IMR-90 (cell line): ENCODE measurements around the gene COL13A1.

Experiments
- CEBPB ChIP-seq: IDR thresholded peaks from 2 replicates; pipeline ENCODE4 v1.6.1; 2012; ENCODE audit warnings: low read depth, low read length, improper control_type of control experiment
- CHD1 ChIP-seq: IDR thresholded peaks from 2 replicates; pipeline ENCODE4 v1.6.1; 2012; ENCODE audit warnings: low read depth, low read length, improper control_type of control experiment
- MAZ ChIP-seq: IDR thresholded peaks from 2 replicates; pipeline ENCODE4 v1.6.1; 2012; ENCODE audit warnings: low read depth, mild to moderate bottlenecking, low read length, improper control_type of control experiment, moderate library complexity, borderline replicate concordance
- MXI1 ChIP-seq: IDR thresholded peaks from 2 replicates; pipeline ENCODE4 v1.6.1; 2012; ENCODE audit warnings: low read depth, mild to moderate bottlenecking, low read length, moderate library complexity, borderline replicate concordance
- NFE2L2 ChIP-seq: fragments of 150-350 bp; IDR thresholded peaks from 2 replicates; pipeline ENCODE4 v1.6.1; 2016; ENCODE audit warnings: low read depth, mild to moderate bottlenecking, low read length
- POLR2A ChIP-seq: IDR thresholded peaks from 2 replicates; pipeline ENCODE4 v1.6.1; 2012; ENCODE audit warnings: mild to moderate bottlenecking, low read depth, low read length
- RAD21 ChIP-seq: IDR thresholded peaks from 2 replicates; pipeline ENCODE4 v1.6.1; 2012; ENCODE audit warnings: low read length, improper control_type of control experiment
- RFX5 ChIP-seq: IDR thresholded peaks from 2 replicates; pipeline ENCODE4 v1.8.0; 2012; ENCODE audit warnings: low read depth, mild to moderate bottlenecking, low read length, moderate library complexity
- TF ChIP-seq, protein P1 (sequence below): conservative IDR thresholded peaks from 2 replicates; pipeline ENCODE4 v1.5.1; 2012; ENCODE audit warnings: mild to moderate bottlenecking, low read depth, low read length, improper control_type of control experiment

DNA sequence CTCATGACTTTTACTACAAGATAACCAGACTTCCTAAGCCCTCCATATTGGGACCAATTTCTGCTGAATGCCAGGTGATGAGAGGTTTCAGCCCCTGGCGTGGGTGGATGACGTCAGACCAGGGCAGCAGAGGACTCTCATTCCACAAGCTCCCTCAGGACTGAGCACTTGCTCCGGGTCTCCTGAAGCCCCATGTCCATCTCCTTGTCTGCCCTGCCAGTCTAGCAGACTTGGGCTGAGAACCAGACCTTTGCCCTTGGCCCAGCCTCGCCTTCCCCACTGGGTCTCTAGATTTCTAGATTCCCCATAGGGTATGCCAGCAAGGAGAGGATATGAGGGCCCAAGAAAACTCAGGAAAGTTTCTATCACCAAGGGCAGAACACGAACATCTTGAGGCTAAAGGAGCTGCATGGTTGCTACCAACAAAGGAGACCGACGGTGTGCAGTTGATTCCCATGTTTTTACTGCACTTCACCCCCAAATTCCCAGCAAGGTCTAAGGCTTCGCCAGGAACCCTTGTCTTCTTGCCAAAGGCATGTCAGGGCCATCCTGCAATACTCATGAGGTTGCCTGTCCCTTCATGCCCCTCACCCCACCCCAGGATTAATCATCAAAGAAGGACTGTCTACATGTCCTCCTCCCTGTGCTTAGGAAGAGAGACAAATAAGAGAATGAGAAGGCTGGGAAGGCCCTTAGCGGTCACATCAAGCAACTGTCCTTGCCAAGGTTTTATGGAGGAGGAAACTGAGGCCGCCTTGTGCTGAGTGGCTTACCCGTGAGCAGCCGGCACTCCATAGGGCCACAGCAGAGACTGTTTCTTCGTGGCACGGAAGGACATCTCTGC, 154.4 kb downstream of the COL13A1 start:
- TF ChIP-seq, protein P1, sequence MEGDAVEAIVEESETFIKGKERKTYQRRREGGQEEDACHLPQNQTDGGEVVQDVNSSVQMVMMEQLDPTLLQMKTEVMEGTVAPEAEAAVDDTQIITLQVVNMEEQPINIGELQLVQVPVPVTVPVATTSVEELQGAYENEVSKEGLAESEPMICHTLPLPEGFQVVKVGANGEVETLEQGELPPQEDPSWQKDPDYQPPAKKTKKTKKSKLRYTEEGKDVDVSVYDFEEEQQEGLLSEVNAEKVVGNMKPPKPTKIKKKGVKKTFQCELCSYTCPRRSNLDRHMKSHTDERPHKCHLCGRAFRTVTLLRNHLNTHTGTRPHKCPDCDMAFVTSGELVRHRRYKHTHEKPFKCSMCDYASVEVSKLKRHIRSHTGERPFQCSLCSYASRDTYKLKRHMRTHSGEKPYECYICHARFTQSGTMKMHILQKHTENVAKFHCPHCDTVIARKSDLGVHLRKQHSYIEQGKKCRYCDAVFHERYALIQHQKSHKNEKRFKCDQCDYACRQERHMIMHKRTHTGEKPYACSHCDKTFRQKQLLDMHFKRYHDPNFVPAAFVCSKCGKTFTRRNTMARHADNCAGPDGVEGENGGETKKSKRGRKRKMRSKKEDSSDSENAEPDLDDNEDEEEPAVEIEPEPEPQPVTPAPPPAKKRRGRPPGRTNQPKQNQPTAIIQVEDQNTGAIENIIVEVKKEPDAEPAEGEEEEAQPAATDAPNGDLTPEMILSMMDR = no peak
- TF ChIP-seq NFE2L2 = no peak
- TF ChIP-seq RFX5 = no peak
- no peak for TF ChIP-seq CHD1
- TF ChIP-seq POLR2A = no peak
- no peak for TF ChIP-seq RAD21
- no peak for TF ChIP-seq CEBPB
- no peak for TF ChIP-seq MXI1
- TF ChIP-seq MAZ = no peak
